Prostate gland (tissue), 2 donors: ENCODE measurements around the gene TAS2R14. TPM values are rescaled to one million over a fixed set of nuclear protein-coding genes. Genes with fewer than 3 reads are reported as not detected.

Experiments
- DNase-seq: peaks from one replicate; pipeline ENCODE4 v3.0.0-alpha.2; 2019; ENCODE audit warnings: low spot score
- H3K27ac ChIP-seq, 2 donors: fragments of 200-600 bp; sonication (generic); 2 replicates each; pipeline ENCODE4 v1.5.1; 2017 to 2019
- H3K27me3 ChIP-seq: fragments of 200-600 bp; sonication (generic); replicated peaks from 2 replicates; pipeline ENCODE4 v1.5.1; 2019; ENCODE audit not compliant: insufficient read depth
- H3K36me3 ChIP-seq, 2 donors: fragments of 200-600 bp; sonication (generic); 1 replicate in 1 of 2; 2 replicates in 1 of 2; pipeline versions ENCODE4 v1.5.1 to v1.8.1; 2017 to 2019
- H3K4me1 ChIP-seq: fragments of 200-600 bp; sonication (generic); replicated peaks from 2 replicates; pipeline ENCODE4 v1.5.1; 2019
- H3K4me3 ChIP-seq, 2 donors: fragments of 200-600 bp; sonication (generic); 2 replicates each; pipeline ENCODE4 v1.5.1; 2017 to 2019
- H3K9me3 ChIP-seq: fragments of 200-600 bp; sonication (generic); 2 replicates; pipeline ENCODE4 v1.5.1; 2017
- POLR2A ChIP-seq: fragments of 450-650 bp; IDR thresholded peaks from one replicate; pipeline ENCODE4 v1.6.1; 2016; ENCODE audit warnings: antibody characterized with exemption, mild to moderate bottlenecking
- POLR2AphosphoS5 ChIP-seq: sonication (generic); formaldehyde crosslinking; IDR thresholded peaks from one replicate; pipeline ENCODE4 v1.6.1; 2017; ENCODE audit warnings: antibody characterized with exemption
- WGBS: methylation state at CpG from one replicate; pipeline ENCODE4 v1.1.5; 2018; 5-methylcytosine and 5-hydroxymethylcytosine counted together
- intact Hi-C: fragments of 100-400 bp; cut with DNase I; formaldehyde crosslinking; loops from one replicate; pipeline ENCODE4 v1.14.2; 2022
- total RNA-seq, 2 donors: library from RNA; depleted of rRNA; stranded (reverse); fragments of >200 nt; gene quantifications; one replicate each; pipeline ENCODE4 v1.1.0, GENCODE V29; 2016
- TF ChIP-seq, protein P1 (sequence below), 4 experiments: fragments of 200-600 bp in 2 of 4; fragments of 450-650 bp in 2 of 4; sonication (generic) in 2 of 4; IDR thresholded peaks; 1 replicate in 3 of 4; 2 replicates in 1 of 4; pipeline ENCODE4 v1.5.1; 2016 to 2019; ENCODE audit warnings: antibody characterized with exemption in 4 of 4, mild to moderate bottlenecking in 2 of 4, moderate library complexity in 2 of 4

The TAS2R14 gene
- total RNA-seq, 2 donors from 2014 or later, result 2.1 to 3.7 TPM

- H3K4me1 ChIP-seq, result no peaks in the 10 kb centered on the region
- no peak for DNase-seq
- H3K4me3 ChIP-seq, result no peak overlapping the region
- no peaks in the 10 kb centered on the region for H3K36me3 ChIP-seq
- no peak for TF ChIP-seq POLR2A
- TF ChIP-seq, protein P1, sequence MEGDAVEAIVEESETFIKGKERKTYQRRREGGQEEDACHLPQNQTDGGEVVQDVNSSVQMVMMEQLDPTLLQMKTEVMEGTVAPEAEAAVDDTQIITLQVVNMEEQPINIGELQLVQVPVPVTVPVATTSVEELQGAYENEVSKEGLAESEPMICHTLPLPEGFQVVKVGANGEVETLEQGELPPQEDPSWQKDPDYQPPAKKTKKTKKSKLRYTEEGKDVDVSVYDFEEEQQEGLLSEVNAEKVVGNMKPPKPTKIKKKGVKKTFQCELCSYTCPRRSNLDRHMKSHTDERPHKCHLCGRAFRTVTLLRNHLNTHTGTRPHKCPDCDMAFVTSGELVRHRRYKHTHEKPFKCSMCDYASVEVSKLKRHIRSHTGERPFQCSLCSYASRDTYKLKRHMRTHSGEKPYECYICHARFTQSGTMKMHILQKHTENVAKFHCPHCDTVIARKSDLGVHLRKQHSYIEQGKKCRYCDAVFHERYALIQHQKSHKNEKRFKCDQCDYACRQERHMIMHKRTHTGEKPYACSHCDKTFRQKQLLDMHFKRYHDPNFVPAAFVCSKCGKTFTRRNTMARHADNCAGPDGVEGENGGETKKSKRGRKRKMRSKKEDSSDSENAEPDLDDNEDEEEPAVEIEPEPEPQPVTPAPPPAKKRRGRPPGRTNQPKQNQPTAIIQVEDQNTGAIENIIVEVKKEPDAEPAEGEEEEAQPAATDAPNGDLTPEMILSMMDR (IDR thresholded peaks at IDR 0.05), result no peak
- no peak for TF ChIP-seq POLR2AphosphoS5
- H3K9me3 ChIP-seq, result no peaks in the 10 kb centered on the region
- WGBS, result 87% methylated on average over 5 of the region's 5 CpGs
- intact Hi-C loops, result no loop called here
- H3K27me3 ChIP-seq, result no peaks in the 10 kb centered on the region
- no peak overlapping the region for H3K27ac ChIP-seq
Observed at GRCh38 chr12:10926269-10926668, 12.8 kb downstream of the TAS2R14 start.

DNA sequence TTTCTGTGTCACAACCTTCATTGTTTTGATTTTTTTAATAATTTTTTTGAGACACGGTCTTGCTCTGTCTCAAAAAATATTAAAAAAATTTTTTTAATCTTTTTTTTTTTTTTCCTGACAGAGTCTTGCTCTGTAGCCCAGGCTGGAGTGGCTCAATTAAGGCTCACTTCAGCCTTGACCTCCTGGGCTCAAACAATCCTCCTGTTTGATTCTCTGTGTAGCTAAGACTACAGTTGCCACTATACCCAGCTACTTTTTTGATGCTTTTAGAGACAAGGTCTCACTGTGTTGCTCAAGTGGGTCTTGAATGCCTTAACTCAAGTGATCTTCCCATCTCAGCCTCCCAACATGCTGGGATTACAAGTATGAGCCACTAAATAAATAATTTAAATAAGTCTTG, 19.3 kb downstream of the TAS2R14 start:
- Histone ChIP-seq H3K4me1 (no peaks in the 10 kb centered on the region), H3K27me3 (no peaks in the 10 kb centered on the region), H3K4me3 (no peak overlapping the region), H3K36me3 (no peaks in the 10 kb centered on the region), H3K9me3 (no peaks in the 10 kb centered on the region), H3K27ac (no peak overlapping the region)
- intact Hi-C loops, result no loop called here
- 87% methylated on average over 1 of the region's 1 CpG for WGBS
- no peak for DNase-seq
- TF ChIP-seq POLR2A (no peak), POLR2AphosphoS5 (no peak)
- TF ChIP-seq, protein P1 (IDR thresholded peaks at IDR 0.05), result no peak

DNA sequence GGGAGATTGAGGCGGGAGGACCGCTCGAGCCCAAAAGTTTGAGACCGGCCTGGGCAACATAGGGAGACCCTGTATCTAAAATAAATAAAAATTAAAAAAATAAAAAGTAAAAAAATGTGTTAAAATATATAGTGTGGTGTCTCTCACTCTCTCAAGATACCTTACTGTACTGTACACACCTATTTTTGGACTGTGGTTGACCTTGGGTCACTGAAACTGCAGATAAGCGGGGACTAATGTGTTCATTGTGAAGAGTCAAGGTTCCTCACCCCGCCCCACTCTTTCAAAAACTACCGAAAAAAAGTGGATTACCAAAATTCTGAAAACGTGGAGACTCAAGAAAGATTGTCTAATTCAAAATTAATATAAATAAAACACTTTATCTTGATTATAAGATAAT, 28.7 kb downstream of the TAS2R14 start:
- WGBS, result 88% methylated on average over 8 of the region's 8 CpGs
- no peaks in the 10 kb centered on the region for H3K27me3 ChIP-seq
- intact Hi-C loops, result no loop called here

DNA sequence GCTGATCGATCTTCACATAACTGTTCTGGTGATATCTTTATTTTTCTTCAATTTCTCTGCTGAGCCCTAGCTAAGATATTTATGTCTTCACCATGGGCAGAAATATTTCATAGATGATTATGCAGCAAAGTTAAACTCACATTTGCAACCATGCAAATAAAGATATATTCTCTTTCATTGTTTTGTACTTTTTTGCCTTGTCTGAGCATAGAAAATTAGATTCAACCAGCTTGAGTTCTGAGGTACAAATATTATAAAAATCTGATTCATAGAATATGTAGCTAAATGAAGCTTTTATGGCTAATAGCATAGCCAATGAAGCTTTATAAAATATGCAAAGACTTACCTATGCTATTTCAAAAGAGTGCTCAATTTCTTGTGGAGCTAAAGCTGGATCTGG, 29.6 kb downstream of the TAS2R14 start, which contains the start of gene TAS2R13:
Gene TAS2R13 (minus strand): TSS at position 101 of the 400 bp plus-strand sequence. CDS start 264 bp downstream, outside the sequence.
- no peaks in the 10 kb centered on the region for H3K27me3 ChIP-seq
- no peak within 1 kb of the TSS for H3K27ac ChIP-seq
- TF ChIP-seq POLR2A (no peak), POLR2AphosphoS5 (no peak)
- TF ChIP-seq, protein P1 (IDR thresholded peaks at IDR 0.05), result no peak
- H3K4me1 ChIP-seq, result no peaks in the 10 kb centered on the region
- H3K36me3 ChIP-seq, result no peaks in the 10 kb centered on the region
- DNase-seq, result no peak
- no peak within 1 kb of the TSS for H3K4me3 ChIP-seq
- no peaks in the 10 kb centered on the region for H3K9me3 ChIP-seq
- WGBS, result 95% methylated on average over 1 of the region's 1 CpG
- intact Hi-C loops, result no loop called here

More for the DNA sequence above, 28.7 kb downstream of the TAS2R14 start:
- Histone ChIP-seq H3K27ac (no peak overlapping the region), H3K4me1 (no peaks in the 10 kb centered on the region), H3K36me3 (no peaks in the 10 kb centered on the region), H3K9me3 (no peaks in the 10 kb centered on the region), H3K4me3 (no peak overlapping the region)
- TF ChIP-seq POLR2AphosphoS5 (no peak), POLR2A (no peak)
- TF ChIP-seq, protein P1 (IDR thresholded peaks at IDR 0.05), result no peak
- DNase-seq, result no peak

DNA sequence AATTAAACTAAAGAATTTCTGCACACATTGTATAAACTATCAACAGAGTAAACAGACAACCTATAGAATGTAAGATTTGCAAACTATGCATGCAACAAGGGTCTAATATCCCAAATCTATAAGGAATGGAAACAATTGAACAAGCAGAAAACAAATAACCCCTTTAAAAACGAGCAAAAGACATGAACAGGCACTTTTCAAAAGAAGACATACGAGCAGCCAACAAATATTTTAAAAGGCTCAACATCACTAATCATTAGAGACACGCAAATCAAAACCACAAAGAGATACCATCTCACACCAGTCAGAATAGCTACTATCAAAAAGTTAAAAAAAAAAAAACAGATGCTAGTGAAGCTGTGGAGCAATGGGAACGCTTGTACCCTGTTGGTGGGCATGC, 34.4 kb downstream of the TAS2R14 start:
- Histone ChIP-seq H3K27ac (no peak overlapping the region), H3K36me3 (no peaks in the 10 kb centered on the region), H3K4me1 (no peaks in the 10 kb centered on the region), H3K9me3 (no peaks in the 10 kb centered on the region), H3K4me3 (no peak overlapping the region), H3K27me3 (no peaks in the 10 kb centered on the region)
- intact Hi-C loops, result no loop called here
- TF ChIP-seq, protein P1 (IDR thresholded peaks at IDR 0.05), result no peak
- no peak for TF ChIP-seq POLR2AphosphoS5
- WGBS, result 91% methylated on average over 4 of the region's 4 CpGs
- no peak for DNase-seq
